GM19328 (cell line): Measurements from ENCODE around the gene CYP46A1.
"Not testable (repeated sequence)": the region's sequence is repeated elsewhere in the genome, so short reads cannot be mapped to it uniquely, and the experiment has no call there.

Source experiments
- ATAC-seq: cut with Tn5 transposase; IDR thresholded peaks from one replicate; pipeline ENCODE4 v1.9.1; 2021; ENCODE audit warnings: mild to moderate bottlenecking, moderate library complexity; ENCODE audit not compliant: unreplicated experiment

CYP46A1 gene

DNA sequence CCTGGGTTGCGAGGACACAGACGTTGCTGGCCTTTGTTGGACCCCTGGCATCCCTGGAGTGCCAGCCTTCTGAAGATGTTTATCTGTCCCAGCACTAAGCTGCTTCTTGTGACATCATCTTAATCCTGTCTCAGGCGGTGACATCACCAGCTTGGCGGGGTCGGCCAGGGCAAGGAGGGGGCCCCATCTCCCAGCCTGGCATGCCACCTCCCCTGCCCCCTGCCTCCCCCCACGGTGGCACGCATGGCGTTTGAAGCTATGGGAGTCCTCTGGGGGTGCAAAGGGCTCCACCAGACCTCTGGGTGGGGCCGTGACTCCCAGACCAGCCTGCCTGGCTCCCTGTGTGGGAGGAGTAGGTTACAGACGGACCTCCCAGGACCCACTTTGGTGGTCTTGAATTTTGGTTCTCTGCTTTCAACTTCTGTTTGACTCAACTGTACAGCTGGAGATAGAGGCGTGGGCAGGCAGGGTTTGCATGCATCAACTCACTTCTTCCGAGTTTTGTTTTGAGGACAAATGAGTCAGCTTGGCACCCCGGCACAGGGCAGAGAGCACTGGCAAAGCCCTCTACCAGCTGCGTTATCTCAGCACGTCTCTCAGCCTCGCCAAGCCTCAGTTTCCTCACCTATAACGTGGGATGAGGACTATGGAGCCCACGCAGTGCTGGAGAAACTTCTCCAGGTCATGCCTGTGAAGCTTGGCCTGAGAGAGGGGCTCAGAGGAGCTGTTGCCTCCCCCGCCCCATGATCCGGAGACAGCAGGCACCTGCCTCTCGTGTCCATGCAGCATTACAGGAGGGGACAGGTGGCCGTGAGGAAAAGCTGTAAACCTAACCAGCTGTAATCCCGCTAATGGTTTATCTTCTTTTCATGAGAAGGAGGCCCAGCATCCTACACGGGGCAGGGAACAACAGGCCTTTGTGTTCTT is 70.3 kb downstream of the CYP46A1 start:
- ATAC-seq = no peak

DNA sequence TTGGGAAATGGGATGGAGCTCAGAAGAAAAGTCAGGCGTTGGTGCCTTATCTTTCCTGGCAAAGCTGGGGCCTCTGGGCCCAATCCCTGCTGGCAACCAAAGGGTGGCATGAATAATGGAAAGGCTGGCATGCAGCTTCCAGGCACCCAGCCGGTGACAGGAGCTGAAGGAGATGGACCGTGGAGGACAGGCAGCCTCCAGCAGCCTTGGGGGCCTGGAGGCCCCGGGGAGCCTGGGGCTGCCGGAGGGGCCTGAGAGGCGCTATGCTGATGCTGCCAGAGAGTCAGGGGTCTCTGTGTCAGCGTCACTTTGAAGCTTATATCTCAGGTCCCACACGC is 70.9 kb downstream of the CYP46A1 start:
- ATAC-seq = no peak

DNA sequence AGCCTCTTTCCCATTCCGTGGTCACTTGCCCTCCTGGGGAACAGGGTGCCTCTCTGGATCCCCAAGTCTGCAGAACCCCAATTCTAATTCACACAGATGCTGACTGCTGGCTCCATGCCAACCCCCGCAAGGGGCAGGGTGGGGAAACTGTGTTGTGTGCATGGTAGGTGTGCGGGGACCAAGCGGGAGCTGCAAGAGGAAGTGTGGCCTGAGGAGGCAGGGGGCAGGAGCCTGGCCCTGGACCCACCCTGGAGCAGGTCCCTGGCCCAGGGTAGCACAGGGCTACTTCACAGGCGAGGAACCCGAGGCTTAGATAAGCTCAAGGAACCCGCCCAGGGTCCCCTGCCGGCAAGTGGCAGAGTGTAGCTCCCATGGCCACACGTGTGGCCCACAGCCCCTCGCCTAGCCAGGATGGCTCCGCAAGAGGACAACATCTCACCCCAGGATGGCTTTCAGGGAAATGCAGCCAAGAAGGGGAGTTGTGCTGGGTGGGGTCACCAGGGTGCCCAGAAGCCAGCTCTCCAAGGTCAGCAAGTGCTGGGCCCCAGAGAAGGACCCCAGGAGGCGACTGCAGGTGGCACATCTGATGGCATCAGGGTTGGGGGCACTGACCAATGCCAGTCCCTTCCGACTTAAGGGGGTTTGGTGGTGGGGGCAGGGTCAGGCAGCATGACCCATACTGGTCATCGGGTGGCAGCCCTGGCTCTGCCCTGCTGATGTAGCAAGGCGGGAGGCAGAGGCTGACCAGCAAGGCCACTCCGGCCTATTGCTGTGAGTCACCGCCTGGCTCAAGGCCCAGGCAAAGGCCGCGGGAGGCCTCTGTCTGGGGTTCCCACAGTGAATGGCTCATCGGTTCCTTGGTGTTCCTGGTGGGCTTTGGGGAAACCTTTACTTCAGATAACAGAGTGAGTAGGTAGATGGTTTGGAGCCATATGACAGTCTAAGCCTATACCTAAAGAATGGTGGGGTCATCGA is 71.8 kb downstream of the CYP46A1 start:
- ATAC-seq = no peak

DNA sequence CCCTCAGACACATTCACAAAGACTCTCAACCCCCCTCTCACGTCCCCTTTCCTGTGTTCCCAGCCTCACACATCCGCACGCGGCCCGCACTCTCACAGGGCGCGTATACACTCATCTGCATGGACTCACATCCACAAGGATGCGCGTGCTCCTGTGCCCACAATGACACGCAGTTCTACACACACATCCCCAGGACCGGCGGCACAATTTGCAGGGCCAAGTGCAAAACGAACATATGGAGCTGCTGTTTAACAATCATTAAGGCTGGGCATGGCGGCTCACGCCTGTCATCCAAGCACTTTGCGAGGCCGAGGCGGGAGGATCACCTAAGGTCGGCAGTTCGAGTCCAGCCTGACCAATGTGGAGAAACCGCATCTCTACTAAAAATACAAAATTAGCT is 72.7 kb downstream of the CYP46A1 start:
- ATAC-seq = no peak

DNA sequence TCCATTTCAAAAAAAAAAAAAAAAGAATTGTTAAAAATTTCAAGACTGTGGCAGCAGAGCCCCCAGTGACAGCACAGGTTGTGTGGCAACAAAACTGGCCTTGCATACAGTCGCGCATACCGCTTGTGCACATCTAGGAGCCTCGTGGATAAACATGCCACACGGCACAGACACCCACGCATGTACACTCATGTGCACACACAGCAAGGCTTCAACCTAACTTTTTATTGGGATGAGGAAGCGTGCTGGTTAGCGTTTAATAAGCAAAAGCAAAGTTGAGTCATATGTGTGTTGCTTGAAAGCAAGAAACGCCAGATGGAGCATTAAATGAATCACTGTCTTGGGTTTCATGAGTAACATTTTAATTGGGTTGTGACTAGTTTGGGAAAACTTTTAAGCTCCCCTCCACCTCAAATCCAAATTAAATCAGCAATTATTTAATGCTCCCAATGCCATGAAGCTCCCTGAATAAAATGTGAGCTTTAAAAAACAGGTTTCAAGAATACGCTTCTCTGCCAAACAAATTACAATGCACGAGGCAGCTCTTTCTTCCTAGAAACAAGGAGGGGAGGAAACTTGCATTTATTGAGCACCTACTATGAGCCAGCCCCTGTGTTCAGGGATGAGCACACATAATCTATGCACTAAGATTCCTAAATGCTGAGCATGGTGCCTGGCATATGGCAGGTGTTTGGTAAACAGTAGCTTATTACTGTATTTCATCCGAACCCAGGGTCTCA is 73.4 kb downstream of the CYP46A1 start:
- no peak for ATAC-seq

DNA sequence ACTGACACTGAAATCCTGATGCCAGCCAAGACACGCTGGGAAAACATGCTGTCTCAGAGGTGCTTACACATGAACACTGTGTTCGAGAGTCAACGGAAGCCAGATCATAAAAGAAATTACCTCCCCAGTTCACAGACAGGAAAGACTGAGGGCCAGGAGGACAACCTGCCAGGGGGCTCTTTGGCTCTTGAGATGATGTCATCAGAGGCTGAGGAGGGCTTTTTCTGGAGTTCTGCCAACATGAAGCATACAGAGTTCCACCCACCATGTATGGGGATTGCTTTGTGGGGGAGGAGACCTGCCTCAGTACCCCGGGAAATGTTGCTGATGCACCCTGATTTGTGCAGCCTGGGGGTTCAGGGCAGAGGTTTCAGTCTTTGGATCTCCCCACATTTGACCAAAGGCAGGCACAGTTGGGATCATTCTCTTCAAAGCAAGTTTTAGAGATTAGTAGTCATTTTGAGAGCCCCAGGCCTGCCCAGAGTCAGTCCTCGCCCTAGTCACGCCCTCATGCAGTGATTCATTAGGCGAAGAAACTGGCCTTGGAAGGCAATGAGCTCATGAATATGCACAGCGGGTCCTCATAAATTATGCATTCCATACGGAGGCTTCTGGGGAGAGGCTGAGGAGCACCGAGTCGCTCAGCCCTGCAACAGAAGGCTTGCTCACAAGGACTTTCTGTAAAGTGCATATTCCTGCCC is 74.2 kb downstream of the CYP46A1 start:
- no peak for ATAC-seq

DNA sequence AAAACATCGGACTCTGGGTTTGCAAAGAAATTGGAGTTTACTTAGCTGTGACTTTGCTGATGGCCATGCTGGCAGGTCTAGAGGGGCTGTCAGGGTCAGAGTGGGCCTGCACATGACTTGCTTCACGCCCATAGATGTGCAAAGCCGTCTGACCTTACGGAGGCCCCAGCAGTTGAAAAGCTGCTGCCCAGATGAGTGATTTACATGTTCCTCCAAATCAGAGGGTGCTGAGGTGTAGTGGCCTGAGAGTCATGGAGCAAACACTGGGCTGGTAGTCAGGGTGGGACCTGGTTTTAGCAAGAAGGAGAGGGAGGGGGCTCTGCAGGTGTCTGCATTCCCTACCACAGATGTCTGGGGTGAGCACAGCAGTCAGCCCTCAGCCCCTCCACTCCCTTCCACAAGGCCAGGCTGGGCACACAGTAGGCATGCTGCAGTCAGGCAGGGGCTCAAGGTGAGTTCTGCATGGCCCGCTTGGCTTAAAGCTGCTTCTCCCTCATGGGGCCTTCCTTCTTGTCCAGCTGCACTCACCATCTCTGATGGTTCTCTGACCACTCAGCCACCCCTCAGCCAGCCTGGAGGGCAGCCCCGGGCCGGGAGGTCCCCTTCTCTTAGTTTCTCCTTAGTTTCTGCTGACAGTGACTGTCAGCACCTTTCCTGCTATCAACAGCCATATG is 74.9 kb downstream of the CYP46A1 start:
- no peak for ATAC-seq

DNA sequence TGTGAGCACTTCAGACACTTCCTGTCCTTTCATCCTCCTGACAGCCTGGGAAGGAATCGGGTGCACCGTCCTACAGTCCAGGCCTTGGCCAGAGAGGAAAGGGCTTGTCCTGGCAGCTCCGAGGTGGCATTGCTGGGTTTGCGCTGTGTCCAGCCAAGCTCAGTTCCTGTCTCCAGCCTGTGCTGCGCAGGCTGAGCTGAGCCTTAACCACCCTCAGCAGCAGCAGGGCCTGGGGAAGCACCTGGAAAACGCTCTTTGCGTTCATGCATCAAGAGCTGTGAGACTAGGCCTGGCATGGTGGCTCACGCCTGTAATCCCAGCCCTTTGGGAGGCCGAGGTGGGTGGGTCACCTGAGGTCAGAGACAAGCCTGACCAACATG is 75.4 kb downstream of the CYP46A1 start:
- no peak for ATAC-seq

DNA sequence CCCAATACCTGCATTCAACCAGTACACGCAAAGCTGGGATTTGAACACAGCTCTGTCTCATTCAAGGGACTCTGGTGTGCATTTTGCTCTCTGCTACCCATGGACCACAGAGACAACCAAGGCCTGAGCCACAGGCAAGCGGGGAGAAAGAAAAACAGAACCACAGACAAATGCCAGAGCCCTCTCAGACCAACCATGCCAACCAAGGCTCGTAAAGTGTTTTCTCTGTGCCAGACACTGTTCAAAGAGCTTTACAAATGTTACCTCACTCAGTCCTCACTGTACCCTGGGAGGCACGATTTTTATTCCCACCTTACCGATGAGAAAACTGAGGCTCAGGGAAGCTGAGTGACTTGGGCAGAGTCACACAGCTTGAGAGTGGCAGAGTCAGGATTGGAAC is 76.7 kb downstream of the CYP46A1 start:
- ATAC-seq = no peak

DNA sequence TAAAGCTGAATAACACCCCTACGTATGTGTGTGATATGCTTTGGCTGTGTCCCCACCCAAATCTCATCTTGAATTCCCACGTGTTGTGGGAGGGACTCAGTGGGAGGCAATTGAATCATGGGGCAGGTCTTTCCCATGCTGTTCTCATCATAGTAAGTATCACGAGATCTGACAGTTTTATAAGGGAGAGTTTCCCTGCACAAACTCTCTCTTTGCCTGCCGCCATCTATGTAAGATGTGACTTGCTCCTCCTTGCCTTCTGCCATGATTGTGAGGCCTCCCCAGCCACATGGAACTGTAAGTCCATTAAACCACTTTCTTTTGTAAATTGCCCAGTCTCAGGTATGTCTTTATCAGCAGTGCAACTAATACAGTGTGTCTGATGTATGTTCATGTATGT is 78.8 kb downstream of the CYP46A1 start:
- not testable (repeated sequence) for ATAC-seq

DNA sequence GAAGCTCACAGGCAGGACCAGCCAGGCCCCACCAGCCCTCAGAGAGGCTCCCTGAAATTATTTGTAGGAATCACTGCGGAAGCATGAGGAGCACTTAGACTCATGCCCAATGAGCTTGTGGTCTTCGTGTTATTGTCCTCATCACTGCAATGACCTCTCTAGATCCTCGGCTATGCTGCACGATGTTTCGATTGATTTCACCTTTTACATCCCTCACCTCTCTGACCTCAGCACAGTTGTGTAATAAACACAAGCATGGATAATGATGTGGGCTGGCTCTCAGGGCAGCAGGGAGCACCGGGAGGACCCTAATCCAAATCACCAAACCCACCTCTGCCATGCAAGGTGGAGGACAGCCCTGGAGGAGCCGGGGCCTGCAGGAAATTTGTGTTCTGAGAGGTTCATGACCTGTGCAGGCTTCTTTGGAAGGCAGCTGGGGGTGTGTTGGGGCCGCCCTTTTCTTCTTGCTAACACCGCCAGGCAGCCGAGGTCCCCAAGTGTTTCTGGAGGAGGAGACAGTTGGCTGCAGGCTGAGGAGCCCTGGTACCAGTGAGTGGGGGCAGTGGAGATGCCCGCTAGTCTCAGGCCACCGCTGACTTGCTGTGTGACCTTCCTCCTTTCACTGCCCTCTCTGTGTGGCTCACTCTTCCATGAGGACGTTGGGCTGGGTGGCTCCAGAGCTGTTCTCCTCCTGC is 79.6 kb downstream of the CYP46A1 start:
- no peak for ATAC-seq

DNA sequence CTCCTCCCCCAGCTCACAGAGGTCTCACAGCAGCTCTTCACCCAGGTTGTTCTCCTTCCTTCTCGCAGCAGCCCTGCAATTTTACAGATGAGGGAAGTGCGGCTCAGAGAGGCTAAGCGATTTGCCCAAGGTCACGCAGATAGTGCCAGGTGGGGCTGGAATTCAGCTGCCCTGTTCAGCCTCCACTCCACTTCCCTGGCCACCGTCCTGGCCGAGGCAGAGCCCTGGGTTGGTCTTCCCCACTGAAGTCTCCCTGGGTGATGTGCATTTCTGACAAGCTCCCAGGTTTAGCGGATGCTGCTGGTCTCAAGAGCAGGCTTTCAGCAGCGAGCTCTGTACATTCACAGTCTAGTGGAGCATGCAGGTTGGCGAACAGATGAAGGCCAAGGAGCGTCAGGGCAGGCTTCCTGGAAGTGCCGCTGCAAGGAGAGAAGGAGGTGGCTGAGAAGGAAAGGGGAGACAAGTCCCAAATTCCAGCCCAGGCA is 80.2 kb downstream of the CYP46A1 start:
- no peak for ATAC-seq

DNA sequence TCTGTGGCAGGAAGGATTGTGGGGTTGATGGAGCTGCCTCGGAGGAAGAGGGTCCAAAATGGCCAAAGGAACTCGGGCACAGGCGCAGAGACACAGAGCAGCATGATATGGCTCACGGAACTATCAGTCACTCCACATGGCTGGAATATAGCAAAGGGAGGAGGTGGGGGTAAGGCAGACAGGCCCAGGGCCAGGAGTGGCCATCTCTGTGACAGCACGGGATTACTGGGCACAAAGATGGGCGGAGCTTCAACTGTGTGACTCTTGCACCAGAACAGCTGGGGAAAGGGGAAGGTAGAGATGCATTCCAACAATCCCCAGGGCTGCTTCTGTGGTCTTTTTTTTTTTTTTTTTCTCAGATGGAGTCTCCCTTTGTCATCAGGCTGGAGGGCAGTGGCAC is 84.3 kb downstream of the CYP46A1 start:
- ATAC-seq = no peak

DNA sequence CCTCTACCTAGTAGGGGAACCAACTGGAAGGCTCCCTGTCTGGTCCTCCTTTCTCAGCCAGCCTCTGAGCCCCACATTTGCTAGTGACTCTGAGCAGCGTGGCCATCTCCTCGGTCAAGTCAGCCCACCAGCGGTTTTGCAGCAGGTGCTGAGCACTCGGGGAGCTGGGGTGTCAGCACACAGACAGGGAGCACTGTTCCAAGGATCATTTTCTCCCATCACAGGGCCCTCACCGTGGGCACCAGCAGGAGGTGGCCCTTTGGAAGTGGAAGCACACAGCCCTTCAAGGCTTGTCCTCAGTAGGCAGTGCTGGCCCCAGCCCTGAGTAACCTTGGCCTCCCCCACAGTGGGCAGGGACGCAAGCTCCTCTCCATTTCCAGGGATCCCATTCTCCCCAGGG is 85.0 kb downstream of the CYP46A1 start:
- no peak for ATAC-seq

DNA sequence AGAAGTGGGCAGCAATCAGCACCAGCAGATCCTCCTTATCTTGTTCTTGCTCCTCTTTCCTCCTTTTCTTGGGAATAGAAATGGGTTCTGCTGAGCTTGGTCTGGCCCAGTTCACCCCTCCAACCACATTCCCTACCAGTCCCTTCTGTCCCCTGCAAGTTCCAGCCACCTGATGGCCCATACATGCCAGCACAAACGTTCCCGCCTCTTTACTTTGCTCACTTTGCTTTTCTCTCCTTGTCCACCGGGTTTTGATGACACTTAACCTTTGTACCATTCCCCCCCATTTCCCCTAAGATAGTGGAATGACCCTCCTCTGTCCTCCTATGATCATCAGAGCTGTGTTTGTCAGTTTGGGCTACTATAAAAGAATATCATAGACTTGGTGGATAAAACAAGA is 85.7 kb downstream of the CYP46A1 start:
- no peak for ATAC-seq

DNA sequence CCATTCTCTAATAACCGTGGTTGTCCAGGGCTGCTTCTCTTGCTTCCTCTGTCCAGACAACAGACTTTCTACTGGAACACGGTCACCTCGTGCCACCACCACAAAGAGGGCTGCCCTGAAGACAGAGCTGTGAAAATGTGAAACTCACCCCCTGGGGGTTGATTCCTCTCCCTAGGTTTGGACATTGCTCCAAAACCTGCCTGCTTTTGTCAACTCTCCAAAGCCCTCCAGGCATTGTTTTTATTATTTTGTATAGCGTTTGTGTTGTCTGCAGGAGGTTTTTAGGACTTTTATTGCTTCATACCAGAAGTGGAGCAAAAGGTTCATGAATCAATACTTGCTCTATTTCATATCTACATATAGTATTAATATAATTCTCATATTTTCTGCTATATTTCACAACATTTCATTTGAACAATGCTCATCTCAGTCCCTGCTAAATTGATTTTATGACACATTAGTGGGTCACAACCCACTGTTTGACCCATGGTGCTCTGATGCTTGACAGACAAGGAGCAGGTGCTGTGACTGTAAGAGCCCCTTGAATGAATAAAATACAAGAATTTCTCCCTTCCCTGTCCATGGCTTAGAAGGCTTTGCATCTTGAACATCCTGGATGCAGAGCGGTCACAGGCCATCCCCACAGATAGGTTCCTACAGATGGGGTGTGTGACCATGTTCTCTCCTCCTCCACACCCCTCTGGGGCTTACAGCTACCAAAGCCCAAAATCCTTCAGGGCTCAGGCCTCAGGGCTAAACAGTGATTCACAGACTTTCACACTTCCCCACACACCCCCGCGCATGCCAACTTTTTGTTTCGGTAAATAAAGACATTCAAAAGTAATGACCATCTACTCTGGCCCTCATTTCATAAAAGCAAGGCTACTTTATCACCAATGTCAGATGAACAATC is 88.5 kb downstream of the CYP46A1 start:
- no peak for ATAC-seq

DNA sequence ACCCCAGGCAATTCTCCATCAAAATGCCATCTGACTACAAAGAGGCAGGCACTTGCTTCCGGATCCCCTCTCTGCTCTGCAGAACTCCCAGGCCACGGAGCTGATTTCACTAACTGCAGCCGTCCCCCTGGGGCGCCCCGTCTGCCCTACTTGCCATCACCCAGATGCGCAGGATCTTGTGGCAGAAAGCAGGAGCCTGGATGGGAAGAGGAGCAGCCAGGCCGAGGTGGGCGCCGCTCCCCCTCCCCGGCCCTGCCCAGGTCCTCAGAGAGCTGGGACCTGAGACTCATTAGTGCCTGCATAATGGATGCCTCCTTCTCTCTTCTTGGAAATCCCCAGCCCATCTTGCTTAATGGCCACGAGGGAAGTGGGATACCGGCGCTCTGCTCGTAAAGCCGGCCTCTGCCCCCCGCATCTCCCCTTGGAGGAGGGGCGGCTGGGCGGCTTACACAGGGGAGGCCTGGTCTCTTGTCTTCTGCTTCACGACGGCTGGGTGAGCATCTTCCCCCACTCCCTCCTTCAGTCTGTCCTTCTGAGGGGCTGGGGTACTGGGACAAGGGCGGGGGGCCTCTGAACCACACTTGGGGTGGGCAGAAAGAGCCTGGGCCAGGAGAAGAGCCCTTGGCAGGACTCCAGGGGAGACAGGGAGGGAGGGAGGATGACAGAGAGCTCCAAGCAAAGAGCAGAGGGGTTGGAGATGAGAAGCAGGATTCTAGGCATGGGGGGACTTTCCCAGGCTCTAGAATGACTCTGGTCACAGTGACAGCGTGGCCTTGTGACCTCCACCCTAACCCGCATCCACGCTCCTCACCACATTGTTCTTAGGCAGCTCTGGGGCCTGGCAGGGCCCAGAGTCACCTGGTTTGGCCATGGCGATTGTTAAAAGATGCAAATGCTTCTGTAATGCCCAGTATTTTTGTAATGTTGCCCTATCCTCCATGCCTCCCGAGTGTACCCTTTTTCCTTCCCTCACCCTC is 89.7 kb downstream of the CYP46A1 start:
- no peak for ATAC-seq
